Measurements from ENCODE around the gene FARP2.

The FARP2 gene

DNA sequence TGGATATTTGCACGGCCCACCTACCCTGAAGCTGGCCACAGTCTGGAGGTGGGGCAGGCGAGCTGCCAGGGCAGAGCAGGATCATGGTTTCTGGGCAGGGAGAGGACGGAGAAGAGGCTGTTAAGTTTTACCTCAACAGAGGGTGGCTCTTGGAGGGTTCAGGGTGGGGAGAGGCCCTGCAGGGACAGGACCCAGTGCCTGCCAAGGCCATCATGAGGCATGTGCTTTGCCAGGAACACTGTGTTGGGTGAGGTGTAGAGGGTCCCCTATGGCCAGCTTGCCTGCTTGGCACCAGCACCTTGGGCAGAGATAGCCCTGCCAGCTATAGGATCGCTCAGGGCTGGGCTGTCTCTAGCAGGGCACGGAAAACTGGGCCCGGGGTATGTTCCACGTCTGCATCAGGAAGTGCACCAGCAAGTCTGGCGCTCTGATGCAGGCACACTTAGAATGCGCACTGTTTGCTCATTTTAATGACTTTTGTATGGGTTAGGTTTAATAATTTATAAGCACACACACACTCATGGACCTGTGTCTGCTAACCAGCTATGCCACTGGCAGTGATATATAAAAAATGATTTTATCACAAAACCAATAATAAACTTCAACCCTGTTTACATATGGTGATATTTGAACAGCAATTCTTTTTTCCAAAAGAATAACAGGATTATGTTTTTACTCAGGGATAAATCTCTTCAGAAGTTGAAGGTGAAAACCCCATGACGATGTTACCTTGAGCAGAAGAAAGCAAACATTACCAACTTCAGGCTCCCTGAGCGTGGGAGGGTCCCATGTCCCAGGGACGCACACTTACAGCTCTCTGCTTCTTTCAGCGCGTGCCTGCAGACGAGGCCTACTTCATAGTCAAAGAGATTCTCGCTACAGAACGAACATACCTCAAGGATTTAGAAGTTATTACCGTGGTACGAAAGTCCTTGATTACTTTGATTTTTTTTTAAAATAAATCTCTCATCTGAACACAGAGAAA lies 105.9 kb downstream of the FARP2 start:
- DNase-seq, result no peak

DNA sequence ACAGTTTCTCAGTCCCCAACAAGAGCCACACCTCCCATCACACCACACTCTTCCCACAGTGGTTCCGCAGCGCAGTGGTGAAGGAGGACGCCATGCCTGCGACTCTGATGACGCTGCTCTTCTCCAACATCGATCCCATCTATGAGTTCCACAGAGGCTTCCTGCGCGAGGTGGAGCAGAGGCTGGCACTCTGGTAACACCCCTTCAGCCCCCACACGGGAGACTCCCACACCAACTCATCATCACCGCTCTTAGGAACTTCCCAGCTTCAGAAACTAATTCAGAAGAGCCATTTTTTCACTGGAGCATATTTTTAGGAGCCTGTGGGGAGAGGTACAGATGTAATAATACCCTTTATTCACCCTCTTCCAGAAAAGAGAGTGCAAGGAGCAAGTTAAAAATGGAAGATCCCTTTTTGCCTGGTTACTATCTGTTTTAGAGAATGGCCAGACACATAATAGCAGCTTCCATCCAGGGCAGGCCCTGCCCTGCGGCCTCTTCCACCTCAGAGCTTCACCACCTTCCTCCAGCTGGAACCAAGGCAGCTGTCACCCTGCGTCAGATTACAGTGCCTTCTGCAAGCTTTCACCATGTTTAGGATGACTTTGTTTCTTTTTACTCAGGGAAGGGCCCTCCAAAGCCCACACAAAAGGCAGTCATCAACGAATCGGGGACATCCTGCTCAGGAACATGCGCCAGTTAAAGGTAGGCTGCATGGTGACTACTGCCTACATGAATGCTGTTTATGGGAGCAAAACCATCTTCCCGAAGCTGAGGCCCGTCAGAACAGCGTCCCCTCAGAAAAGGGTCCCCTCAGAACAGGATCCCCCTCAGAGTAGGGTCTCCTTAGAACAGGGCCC lies 107.4 kb downstream of the FARP2 start:
- DNase-seq, result no peak

DNA sequence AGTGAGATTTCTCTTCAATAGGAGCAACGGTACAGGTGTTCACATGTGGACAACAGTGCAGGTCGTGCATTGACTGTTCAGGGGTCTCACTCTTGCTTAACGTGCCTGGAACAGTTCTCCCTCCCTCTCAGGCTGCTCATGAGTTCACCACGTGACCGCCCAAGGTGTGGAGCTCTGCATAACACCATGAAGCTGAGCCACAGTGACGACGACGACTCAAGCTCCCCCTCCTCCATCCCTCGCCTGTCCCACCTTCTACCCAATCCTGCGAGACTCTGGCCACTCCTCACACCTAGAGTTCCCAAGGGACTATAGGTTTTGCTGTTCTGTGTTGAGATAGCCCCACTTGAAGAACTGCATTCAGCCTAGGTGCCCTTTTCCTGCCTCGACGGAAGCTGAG lies 109.5 kb downstream of the FARP2 start:
- no peak for DNase-seq

DNA sequence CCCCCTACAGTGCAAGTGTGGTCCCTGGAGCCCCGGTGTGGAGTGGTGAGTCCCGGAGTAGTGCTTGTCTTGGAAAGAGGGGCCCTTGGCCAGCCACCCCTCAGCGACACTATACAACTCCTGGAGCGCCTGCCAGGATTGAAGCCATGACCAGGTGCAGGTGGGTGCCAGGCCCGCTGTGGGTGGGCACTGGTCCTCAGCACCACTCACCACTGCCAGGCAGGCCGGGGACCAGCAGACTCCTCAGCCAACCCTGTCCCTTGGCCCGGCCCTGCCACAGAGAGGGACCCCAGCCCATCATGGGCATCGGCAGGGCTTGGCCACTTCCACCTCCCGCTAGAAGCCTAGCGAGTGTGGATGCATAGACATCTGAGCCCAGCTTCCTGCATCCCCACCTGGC lies 110.1 kb downstream of the FARP2 start:
- no peak for DNase-seq

DNA sequence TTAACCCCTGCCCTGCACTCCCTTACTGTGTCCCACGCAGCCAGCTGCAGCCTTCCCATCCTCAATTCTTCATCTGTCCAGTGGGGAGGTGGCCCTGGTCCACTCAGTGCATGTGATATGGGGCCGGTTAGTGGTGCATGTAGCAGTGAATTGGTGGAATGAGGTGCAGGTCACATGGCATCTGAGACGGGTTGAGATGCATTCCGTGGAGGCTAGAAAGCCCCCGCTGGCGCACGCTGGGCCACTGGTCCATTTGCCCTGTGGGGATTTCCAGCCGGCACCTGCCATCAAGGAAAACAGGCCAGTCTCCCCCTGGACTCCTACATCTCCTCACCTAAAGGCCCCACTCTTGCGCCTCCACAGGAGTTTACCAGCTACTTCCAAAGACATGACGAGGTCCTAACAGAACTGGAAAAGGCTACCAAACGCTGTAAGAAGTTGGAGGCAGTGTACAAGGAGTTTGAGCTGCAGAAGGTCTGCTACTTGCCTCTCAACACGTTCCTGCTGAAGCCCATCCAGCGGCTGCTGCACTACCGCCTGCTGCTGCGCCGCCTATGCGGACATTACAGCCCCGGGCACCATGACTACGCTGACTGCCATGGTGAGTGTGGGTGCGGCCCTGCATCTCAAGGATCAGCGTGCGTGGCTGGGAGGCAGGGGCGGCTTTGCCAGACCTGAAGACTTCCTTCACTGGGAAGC lies 111.8 kb downstream of the FARP2 start:
- no peak for DNase-seq

DNA sequence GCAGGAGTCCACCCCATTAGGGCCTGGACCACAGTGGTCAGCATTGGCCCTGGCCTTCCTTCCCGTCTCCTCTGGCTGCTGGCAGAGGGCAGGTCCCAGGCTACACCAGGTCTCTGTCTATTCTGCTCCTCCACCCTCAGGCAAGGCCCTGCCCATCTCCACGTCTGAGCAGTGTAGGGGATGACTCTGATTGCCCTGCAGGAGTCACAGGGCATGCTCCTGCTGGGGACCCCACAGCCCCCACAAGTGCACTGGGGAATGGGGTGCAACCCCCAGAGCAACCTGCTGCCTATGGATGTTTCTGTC lies 112.3 kb downstream of the FARP2 start:
- DNase-seq, result no peak

DNA sequence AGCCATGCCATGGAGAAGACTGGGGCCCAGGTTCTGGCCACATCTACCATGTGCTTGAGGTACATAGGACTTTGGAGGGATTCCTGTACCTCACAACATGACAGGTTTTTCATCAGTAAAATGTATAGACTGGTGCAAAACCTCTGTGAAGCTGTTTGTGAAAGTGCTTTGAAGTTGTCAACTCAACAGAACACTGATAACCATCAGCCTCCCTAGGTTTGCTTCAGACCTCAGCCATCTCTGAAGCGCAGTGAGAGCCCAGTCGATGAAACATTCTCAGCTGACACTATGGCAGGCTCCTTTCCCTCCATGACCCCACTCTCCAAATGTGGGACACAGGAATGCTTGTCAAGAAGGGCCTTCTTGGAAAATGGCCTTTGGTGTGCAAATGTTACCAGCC lies 113.7 kb downstream of the FARP2 start:
- no peak for DNase-seq

DNA sequence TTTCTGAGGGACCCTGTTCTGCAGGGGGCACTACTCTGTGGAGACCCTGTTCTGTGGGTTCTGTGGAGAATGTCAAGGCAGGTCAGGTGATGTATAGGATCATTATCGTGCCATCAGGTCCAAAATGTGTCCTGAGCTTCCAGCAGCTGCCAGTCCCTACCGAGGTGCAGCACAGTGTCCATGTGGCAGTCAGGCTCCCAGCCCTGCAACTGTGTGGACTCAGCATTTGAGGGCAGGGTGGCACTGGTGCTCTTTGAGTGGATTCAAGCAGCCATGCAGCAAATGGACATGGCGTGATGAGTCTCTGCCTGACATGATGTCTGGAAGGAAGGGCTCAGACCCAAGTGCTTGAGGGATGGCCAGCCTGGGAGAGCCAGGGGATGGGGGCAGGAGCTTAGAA lies 117.3 kb downstream of the FARP2 start:
- no peak for DNase-seq

DNA sequence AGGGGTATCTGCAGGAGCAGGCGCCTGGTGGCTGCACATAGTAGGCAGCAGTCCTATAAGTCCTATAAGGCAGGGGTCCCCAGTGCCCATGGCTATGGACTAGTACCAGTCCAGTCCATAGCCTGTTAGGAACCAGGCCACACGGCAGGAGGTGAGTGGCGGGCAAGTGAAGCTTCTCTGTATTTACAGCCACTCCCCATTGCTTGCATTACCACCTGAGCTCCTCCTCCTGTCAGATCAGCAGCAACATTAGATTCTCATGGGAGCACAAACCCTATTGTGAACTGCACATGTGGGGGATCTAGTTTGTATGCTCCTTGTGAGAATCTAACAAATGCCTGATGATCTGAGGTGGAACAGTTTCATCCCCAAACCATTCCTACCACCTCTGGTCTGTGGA lies 119.2 kb downstream of the FARP2 start:
- DNase-seq, result no peak

DNA sequence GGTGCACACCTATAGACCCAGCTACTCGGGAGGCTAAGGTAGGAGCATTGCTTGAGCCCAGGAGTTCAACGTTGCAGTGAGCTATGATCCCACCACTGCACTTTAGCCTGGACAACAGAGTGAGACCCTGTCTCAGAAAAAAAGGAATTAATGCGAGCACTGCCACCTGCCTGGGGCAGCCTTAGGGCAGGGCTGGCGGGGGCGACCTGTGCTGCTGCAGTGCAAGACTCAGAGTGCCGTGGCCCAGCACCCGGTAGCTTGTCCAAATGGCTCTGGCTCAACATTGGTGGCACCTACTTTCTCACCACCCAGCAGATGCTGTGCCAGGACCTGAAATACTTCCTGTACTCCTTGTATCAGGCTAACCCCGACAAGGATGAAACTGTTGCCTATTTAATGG lies 122.1 kb downstream of the FARP2 start:
- no peak for DNase-seq

DNA sequence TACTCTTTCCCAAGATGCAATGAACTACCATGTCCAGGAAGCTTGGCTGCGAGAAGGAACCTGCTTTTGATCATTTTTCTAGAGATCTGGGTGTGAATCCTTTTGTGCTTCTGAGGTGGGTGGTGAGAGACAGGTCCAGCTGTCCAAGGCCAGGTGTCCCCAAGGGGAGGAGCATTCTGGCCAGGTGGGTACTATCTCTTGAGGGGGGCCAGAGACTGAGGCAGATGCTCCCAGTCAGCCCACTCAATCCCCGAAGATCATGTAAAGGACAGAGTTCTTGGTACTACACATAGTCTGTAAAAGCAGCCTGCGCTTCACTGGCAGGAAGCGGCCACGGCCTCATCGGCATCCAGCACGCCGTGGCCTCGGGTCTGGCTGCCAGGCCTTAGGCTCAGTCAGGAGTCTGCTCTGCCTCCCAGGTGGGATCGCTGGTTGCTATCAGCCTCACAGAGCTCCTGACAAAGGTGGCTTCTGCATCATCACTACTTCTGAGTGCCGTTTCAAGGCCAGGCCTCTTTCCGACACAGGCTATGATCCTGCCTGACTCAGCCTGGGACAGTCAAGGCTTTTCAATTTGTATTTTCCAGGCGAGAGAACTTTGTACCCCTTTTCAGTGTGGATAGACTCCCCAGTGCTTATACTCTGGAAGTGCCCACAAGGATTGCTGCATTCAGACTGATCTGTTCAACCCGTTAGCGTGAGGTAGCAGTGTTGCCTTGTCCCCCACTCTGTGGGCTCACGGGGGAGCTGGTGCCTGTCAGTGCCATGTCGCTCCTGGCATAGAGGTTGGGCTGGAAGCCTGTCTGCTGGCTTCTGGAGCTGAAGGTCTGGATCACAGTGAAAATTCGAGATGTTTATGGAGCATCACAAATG lies 123.2 kb downstream of the FARP2 start:
- DNase-seq, result no peak

DNA sequence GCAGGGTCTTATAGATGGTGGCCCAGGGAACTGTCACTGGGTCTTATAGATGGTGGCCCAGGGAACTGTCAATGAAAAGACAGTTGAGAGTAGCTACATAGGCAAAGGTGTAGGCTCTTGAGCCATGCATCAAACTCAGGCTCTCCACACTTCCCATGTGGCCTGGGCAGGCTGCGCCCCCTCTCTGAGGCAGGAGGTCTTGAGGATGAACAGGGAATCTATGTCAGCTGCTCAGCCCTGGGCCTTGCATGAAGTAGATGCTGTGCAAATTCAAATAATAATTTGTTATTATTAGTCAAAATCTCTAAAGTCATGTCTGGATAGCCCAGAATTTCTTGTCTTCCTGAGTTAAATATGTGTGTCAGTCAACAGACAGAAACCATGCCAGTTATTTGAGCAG lies 125.6 kb downstream of the FARP2 start:
- DNase-seq, result no peak

DNA sequence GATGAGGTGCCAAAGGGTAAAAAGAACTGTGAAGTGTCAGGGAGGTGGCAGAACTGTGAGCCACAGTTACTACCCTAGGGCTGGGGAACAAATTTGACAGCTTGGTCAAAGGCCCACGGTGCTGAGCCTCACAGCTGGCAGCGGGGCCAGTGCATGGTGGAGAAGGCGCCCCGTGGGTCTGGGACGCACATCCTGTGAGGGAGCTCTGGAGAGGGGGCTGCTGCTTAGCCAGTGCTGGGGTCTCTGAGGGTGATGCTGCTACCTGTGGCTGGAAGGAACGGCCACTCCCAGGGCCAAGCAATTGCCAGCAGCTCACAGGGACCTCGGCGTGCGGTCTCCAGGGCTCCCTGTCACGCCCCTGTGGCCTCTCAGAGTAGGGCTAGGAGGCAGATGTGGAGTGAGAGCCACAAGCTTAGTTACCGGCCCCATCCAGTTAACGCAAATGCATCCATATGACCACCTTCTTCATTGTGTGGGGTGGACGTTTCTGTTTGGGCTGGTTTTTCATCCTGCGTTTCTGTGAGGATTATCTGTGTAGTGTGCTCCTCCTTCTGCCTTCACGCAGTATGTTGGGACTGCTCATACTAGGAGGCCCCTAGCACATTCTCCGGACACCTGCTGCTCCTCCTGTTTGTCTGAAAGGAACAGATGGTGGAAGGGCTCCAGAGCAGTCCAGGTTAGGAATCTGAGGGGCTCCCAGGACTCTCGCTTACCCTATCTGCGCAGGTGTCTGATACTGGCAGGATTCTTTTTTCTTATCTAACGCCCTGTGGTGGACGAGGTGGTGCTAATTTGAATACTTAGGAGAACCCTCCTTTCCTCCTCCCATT lies 126.3 kb downstream of the FARP2 start:
- no peak for DNase-seq

DNA sequence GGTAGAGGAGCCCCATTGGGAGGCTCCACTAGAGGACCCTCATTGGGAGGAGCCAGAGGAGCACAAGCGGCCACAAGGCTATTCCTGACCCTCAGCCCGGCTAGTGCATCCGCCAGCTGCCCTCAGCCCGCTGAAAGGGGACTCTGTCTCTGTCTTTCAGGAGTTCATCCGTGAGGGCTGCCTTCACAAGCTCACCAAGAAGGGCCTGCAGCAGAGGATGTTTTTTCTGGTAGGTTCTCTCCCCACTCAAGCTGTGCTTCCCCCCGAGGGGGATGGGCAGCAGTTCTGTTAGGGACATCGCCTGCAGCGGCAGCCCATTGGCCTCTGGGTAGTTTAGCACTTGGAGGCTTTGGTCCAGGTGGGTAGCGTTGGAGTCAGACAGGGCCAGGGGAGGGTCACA lies 127.2 kb downstream of the FARP2 start:
- DNase-seq, result no peak

DNA sequence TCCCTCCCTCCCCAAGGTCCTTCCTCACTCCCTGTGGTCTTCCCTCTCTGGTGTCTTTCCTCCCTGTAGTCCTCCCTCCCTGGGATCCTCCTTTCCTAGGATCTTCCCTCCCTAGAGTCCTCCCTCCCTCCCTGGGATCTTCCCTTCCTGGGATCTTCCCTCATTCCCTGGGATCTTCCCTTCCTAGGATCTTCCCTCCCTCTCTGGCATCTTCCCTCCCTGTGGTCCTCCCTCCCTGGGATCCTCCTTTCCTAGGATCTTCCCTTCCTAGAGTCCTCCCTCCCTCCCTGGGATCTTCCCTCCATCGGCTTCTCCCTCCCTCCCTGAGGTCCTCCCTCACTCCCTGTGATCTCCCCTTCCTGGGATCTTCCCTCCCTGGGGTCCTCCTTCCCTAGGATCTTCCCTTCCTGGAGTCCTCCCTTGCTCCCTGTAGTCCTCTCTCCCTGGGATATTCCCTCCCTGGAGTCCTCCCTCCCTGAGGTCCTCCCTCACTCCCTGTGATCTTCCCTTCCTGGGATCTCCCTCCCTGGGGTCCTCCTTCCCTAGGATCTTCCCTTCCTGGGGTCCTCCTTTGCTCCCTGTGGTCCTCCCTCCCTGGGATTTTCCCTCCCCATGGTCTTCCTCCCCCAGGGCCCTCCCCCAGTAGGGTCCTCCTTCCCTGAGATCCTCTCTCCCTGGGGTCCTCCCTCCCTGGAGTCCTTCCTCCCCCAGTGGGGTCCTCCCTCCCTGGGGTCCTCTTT lies 129.3 kb downstream of the FARP2 start:
- no peak for DNase-seq

DNA sequence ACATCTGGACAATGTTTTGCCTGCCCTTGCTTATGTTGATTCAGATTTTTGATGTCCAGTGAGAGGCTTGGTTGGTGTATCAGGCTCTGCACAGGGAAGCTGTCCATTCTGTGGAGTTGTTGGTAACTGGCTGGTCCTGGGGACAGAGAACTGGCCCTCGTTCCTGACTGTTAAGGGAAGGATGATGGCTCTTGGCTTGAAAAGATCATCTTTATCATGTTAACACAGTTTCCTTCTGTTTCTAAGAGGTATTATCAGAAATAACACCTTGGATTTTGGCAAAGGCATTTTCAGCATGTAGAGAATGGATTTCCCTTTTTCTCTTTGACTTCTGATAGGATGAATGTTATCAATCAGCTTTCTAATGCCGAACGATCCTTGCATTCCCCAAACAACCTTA lies 133.0 kb downstream of the FARP2 start:
- DNase-seq, result no peak

DNA sequence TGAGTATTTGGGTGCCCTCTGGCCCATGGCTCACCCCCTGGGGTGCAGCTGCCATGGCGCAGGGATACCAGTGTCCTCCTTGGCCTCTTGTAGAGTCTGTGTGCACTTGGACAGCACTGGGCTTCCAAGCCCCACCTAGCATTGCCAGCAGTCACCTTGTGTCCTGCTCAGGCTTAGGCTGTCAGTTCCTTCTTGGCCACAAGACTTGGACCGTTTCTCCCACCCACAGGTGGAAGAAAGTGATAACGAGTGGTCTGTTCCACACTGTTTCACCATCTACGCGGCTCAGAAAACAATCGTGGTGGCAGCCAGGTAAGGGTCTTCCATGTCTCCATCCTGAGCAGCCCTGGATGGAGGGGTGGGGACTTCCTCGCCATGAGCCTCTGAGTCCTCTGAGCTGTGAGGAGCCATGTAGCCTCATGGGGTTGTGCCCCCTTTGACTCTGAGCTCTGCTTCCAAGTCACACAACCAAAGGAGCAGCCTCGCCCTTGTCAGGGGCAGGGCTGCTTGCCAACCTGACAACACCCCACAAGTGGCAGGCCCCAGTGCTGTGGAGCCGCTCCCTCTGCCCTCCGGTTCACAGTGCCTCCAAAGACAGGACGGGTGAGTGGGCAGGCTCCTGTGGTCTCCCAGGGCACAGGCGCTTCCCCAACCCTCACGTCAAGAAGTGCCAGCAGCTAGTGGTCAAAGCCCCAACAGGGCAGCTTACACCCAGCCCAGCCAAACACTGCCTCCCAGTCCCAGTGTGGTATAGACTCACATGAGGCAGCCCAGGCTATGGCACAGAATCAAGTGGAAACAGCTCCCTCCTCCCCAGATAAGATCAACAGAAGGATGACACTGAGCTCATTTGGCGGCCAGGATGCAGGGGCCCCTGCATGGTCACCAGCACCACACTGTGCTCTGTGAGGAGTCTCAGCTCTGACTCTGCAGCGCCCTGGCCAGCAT lies 133.9 kb downstream of the FARP2 start:
- DNase-seq, result no peak

DNA sequence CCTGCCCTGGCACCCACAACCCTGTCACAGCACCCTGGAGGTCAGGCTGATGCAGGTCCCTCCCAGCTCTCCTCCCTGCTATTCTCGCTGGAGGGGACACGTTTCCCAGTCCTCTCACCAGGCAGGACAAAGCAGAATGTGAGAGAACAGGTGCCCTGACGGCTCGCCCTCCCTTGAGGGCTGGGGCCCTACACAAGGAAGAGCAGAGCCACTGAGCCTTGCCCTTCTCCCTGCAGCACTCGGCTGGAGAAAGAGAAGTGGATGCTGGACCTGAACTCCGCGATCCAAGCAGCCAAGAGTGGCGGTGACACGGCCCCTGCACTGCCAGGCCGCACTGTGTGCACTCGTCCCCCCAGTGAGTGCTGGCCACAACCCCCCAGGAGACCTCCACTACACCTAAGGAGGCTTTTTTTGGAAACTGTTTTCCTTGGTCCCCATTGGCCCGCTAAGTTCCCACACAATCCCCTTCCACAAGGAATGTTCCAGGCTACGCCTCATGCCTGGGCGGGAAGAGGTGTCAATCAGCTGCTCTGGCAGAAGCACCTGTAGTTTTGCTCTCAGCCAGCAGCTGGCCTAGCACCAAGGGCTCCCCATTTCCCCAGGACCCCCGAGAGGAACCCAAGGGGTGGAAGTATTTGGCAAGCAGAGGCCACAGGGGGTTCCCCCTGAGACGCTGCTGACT lies 134.9 kb downstream of the FARP2 start:
- DNase-seq, result no peak

DNA sequence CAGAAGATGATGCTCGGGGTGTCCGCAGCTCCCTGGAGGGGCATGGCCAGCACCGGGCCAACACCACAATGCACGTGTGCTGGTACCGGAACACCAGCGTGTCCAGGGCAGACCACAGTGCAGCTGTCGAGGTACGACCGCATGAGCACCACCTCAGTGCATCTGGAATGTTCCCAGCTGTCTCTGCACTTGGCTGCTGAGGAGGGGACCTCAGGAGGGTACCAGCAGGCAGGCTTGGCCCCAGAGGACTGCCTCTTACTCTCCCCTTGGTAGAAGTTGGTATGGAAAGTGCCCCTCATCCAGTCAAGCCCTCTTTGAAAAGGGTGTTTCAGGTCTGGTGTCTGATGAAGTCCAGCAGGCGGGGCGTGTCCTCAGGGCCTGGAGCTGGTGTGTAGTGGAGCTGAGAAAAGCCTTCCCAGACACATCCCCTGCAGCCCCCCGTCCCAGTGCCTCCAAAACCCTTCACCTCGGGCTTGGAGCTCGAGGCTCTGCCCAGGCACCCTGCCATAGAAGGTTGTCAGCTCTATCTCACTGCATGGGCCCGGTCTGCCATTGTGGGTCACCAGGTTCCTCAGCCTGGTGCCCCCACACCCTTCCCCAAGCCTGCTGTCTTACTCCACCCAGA lies 135.6 kb downstream of the FARP2 start:
- DNase-seq, result no peak

Measured in activated CD8-positive, alpha-beta memory T cell treated with anti-CD3 and anti-CD28 coated beads, Interleukin-2, amount 50 U/mL, for 4 hours (primary cell).